ENCODE results near the gene ABCC10. TPM values are rescaled to one million over a fixed set of nuclear protein-coding genes. Genes with fewer than 3 reads are reported as not detected.

The ABCC10 gene
- total and polyA plus RNA-seq, 9 donors: 8.9 to 34.9 (median 21.1) TPM

DNA sequence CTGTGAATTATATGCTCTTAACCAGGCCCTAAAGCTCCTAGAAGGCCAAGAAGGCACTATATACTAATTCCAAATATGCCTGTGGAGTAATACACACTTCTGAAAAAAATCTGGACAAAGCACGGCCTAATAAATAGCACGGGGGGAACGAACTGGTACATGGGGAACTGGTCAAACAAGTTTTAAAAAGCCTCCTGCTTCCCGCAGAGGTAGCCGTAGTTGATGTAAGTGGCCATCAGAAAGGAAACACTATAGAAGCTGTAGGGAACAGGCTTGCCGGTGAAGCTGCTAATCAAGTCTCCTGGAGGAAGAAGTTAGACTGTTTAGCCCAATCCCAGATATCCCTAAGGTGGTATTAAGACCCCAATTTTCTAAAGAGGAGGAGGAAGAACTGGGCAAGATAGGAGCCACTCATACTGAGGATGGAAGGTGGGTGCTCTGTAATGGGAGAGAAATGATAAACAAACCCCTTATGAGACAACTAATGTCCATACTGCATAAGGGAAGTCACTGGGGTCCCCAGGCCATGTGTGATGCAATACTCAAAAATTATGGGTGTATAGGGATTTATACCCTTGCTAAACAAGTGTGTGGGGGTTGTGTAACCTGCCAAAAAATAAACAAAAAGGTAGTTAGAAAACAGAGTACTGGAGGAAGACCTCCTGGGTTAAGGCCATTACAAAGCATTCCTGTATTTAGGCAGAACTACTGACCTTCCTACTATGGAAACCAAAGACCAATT lies 30.8 kb upstream of the ABCC10 start:
- 85 to 86% (median 86%) methylated on average over 6 of the region's 6 CpGs for WGBS, 3 donors
- Histone ChIP-seq H3K27ac (no peak overlapping the region), H3K4me1 (ENCODE audit: insufficient read depth) (no peaks in the 10 kb centered on the region), H3K36me3 (no peaks in the 10 kb centered on the region), H3K9me3 (no peaks in the 10 kb centered on the region), H3K4me3 (no peak overlapping the region), H3K27me3 (no peaks in the 10 kb centered on the region)
- intact Hi-C loops (cut with DNase I): no loop called here
- TF ChIP-seq EP300 (IDR thresholded peaks at IDR 0.05) (no peak), POLR2A (IDR thresholded peaks at IDR 0.05) (no peak)
- TF ChIP-seq, protein P1, sequence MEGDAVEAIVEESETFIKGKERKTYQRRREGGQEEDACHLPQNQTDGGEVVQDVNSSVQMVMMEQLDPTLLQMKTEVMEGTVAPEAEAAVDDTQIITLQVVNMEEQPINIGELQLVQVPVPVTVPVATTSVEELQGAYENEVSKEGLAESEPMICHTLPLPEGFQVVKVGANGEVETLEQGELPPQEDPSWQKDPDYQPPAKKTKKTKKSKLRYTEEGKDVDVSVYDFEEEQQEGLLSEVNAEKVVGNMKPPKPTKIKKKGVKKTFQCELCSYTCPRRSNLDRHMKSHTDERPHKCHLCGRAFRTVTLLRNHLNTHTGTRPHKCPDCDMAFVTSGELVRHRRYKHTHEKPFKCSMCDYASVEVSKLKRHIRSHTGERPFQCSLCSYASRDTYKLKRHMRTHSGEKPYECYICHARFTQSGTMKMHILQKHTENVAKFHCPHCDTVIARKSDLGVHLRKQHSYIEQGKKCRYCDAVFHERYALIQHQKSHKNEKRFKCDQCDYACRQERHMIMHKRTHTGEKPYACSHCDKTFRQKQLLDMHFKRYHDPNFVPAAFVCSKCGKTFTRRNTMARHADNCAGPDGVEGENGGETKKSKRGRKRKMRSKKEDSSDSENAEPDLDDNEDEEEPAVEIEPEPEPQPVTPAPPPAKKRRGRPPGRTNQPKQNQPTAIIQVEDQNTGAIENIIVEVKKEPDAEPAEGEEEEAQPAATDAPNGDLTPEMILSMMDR (IDR thresholded peaks at IDR 0.05): no peak
- no peak for DNase-seq

DNA sequence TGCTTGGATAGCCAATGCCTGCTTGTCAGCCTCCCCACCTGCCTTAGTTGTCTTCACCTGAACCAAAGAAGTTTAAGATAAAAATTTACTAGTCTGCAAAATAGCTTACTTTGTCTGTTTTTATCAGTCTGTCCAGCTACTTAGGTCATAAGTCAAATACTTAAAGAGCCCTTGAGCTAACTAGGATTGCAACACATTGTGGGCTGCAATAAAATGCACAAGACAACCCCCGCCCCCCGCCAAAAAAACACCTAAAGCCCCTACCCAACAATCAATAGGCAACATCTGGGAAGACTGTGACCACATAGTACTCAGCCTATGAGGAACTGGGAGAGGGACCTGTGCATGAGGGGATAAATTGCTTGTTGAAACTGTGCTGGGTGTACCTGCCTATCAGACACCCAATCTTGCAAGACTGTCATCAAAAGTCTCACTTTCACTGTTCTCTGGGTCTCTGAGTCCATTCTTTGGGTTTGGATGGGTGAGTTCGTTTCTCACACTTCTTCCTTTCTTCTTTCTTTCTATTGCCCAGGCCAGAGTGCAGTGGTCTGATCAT lies 27.3 kb upstream of the ABCC10 start:
- H3K4me1 ChIP-seq (ENCODE audit: insufficient read depth): no peaks in the 10 kb centered on the region
- intact Hi-C loops (cut with DNase I): no loop called here
- 71 to 74% (median 74%) methylated on average over 3 of the region's 3 CpGs for WGBS, 3 donors

DNA sequence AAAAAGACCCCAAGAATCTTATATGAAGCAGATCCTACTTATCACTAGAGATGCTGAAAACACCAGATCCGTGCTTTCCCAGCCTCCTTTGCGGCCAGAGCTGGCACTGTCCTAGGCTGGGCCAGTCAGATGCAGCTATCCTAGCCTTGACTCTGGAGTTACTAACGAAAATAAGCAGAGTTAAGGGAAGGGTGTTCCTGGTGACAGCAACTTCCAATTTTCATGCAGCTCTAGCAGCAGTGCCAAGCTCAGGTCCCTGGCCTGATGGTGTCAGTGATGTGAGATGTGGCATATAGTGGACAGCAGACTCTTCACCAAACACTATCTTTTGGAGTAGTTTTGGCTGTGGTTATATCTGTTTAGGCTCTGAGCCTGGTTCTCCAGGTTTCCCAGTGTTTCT lies 25.6 kb upstream of the ABCC10 start:
- Histone ChIP-seq H3K4me3 (no peak overlapping the region), H3K4me1 (ENCODE audit: insufficient read depth) (no peaks in the 10 kb centered on the region), H3K27me3 (no peaks in the 10 kb centered on the region), H3K9me3 (no peaks in the 10 kb centered on the region), H3K36me3 (no peaks in the 10 kb centered on the region), H3K27ac (no peak overlapping the region)
- intact Hi-C loops (cut with DNase I): no loop called here
- TF ChIP-seq, protein P1 (IDR thresholded peaks at IDR 0.05): no peak
- no peak for TF ChIP-seq EP300 (IDR thresholded peaks at IDR 0.05)
- TF ChIP-seq POLR2A (IDR thresholded peaks at IDR 0.05): no peak
- 58 to 77% (median 68%) methylated on average over 3 of the region's 3 CpGs for WGBS, 3 donors
- no peak for DNase-seq

More for the DNA sequence above, 27.3 kb upstream of the ABCC10 start:
- TF ChIP-seq, protein P1 (IDR thresholded peaks at IDR 0.05): no peak
- TF ChIP-seq EP300 (IDR thresholded peaks at IDR 0.05): no peak
- no peak for TF ChIP-seq POLR2A (IDR thresholded peaks at IDR 0.05)
- Histone ChIP-seq H3K27me3 (no peaks in the 10 kb centered on the region), H3K4me3 (no peak overlapping the region), H3K36me3 (no peaks in the 10 kb centered on the region), H3K27ac (no peak overlapping the region), H3K9me3 (no peaks in the 10 kb centered on the region)
- no peak for DNase-seq

DNA sequence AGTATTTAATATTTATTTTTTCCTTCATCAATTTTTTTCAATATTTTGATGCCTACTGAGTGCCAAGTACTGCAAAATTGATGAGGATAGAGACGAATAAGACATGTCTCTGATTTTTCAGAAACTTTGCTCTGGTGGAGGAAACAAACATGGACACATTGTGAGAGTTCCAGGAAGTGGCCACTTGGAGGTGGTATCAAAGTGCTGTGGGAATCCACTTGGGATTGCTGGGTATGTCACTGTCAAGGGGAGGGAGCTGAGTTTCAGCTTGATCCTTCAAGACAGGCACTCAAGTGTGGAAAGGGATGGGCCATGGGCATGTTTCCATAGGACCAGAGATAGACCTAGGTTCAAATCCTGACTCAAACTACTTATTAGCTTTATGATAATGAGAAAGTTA lies 24.5 kb upstream of the ABCC10 start:
- no peaks in the 10 kb centered on the region for H3K27me3 ChIP-seq
- peaks cover 2% of the 10 kb centered on the region for H3K4me1 ChIP-seq (ENCODE audit: insufficient read depth)
- WGBS, 3 donors: 59 to 73% (median 68%) methylated on average over 1 of the region's 1 CpG
- intact Hi-C loops (cut with DNase I): no loop called here
- no peak for TF ChIP-seq POLR2A (IDR thresholded peaks at IDR 0.05)
- no peak for TF ChIP-seq EP300 (IDR thresholded peaks at IDR 0.05)
- TF ChIP-seq, protein P1 (IDR thresholded peaks at IDR 0.05): no peak
- no peaks in the 10 kb centered on the region for H3K9me3 ChIP-seq
- H3K36me3 ChIP-seq: no peaks in the 10 kb centered on the region
- no peak overlapping the region for H3K27ac ChIP-seq
- DNase-seq: no peak
- no peak overlapping the region for H3K4me3 ChIP-seq

Data from ovary (tissue), 9 donors.